Neutrophil (primary cell): ENCODE data around the gene CSF3R.

Source experiments
- H3K27ac ChIP-seq: fragments of 200-600 bp; sonication (generic); 2 replicates; pipeline ENCODE4 v1.5.1; 2016; ENCODE audit warnings: mild to moderate bottlenecking, moderate library complexity
- H3K27me3 ChIP-seq: fragments of 200-600 bp; sonication (generic); 2 replicates; pipeline ENCODE4 v1.6.0; 2016; ENCODE audit warnings: mild to moderate bottlenecking
- H3K36me3 ChIP-seq: fragments of 200-600 bp; sonication (generic); 2 replicates; pipeline ENCODE4 v1.5.1; 2017
- H3K4me1 ChIP-seq, 2 experiments: fragments of 200-600 bp in 1 of 2; sonication (generic) in 1 of 2; 1 replicate in 1 of 2; 2 replicates in 1 of 2; pipeline versions ENCODE4 v1.5.1 to v1.6.1; 2013 to 2016; ENCODE audit warnings: low read depth in 1 of 2, low read length in 1 of 2, mild to moderate bottlenecking in 1 of 2, moderate library complexity in 1 of 2; ENCODE audit not compliant: control insufficient read depth in 1 of 2, insufficient read depth in 1 of 2
- H3K4me3 ChIP-seq, 2 experiments: fragments of 200-600 bp in 1 of 2; sonication (generic) in 1 of 2; 1 replicate in 1 of 2; 2 replicates in 1 of 2; pipeline ENCODE4 v1.5.1; 2013 to 2016; ENCODE audit warnings: low read depth in 1 of 2, low read length in 1 of 2, mild to moderate bottlenecking in 1 of 2, moderate library complexity in 1 of 2
- H3K9me3 ChIP-seq: fragments of 200-600 bp; sonication (generic); 2 replicates; pipeline ENCODE4 v1.5.1; 2016
- CTCF ChIP-seq: fragments of 200-600 bp; sonication (generic); IDR thresholded peaks from 2 replicates; pipeline ENCODE4 v1.5.1; 2016; ENCODE audit warnings: antibody characterized with exemption

The CSF3R gene

GRCh38 chr1:36464605-36465393 is 17.9 kb downstream of the CSF3R start:
- TF ChIP-seq CTCF, result no peak
- peak overlapping the region; percentile 75 to 81 for H3K4me3 ChIP-seq

GRCh38 chr1:36463803-36464604 is 18.7 kb downstream of the CSF3R start, which contains the start of gene MRPS15:
MRPS15 (minus strand) TSS chr1:36464384; CDS start chr1:36464275, 109 bp downstream.
- Histone ChIP-seq H3K4me3 (peak within 1 kb of the TSS; percentile 75 to 81), H3K9me3 (peaks cover 3% of the 10 kb centered on the region), H3K27ac (peak within 1 kb of the TSS; percentile 82), H3K4me1 (peaks cover 55% of the 10 kb centered on the region in 2 experiments), H3K36me3 (peaks cover 44% of the 10 kb centered on the region), H3K27me3 (no peaks in the 10 kb centered on the region)
- peak; percentile 41 for TF ChIP-seq CTCF

More at GRCh38 chr1:36464605-36465393, 17.9 kb downstream of the CSF3R start:
- peaks cover 52% of the 10 kb centered on the region for H3K36me3 ChIP-seq
- H3K9me3 ChIP-seq, result peaks cover 4% of the 10 kb centered on the region
- peak overlapping the region; percentile 82 for H3K27ac ChIP-seq
- H3K27me3 ChIP-seq, result no peaks in the 10 kb centered on the region
- peaks cover 47% of the 10 kb centered on the region in 2 experiments for H3K4me1 ChIP-seq

DNA sequence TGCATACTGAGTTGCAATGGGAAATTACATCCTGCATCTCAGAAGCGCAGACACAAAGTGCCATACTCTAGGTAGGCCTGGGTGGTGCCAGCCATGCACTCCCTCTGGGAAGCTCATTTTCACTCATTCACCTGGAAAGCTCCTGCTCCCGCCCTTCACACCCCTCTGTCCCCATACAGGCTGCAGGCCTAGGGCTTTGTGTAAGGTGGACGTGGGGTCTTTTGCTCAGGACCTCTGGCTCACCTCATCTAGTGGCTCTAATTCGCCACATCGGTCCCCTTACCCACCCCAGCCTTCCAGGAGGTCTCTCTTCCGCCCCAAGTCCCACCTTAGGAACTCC is 19.3 kb downstream of the CSF3R start:
- peaks cover 60 to 61% of the 10 kb centered on the region in 2 experiments for H3K4me1 ChIP-seq
- H3K9me3 ChIP-seq, result no peaks in the 10 kb centered on the region
- H3K36me3 ChIP-seq, result peaks cover 39% of the 10 kb centered on the region
- peak overlapping the region; percentile 82 for H3K27ac ChIP-seq
- no peak for TF ChIP-seq CTCF
- no peaks in the 10 kb centered on the region for H3K27me3 ChIP-seq
- H3K4me3 ChIP-seq, result peak overlapping the region; percentile 75 to 81

DNA sequence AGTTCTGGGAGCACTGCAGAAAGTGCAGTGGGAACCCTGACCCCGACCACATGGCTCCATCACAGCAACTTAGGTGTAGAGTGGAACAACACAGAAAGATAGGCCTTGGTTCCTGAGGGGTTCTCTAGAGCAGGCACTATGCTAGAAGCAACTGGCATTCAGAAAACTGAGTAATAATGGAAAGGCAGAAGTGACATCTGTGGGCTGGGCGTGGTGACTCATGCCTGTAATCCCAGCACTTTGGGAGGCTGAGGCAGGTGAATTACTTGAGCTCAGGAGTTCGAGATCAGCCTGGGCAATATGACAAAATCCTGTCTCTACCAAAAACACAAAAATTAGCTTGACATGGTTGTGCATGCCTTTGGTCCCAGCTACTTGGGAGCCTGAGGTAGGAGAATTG is 23.8 kb downstream of the CSF3R start:
- Histone ChIP-seq H3K36me3 (peaks cover 4% of the 10 kb centered on the region), H3K4me3 (peak overlapping the region in 1 of 2 experiments; percentile 56), H3K4me1 (peaks cover 48% of the 10 kb centered on the region in 2 experiments), H3K9me3 (no peaks in the 10 kb centered on the region), H3K27me3 (no peaks in the 10 kb centered on the region), H3K27ac (peak overlapping the region; percentile 84)
- TF ChIP-seq CTCF, result no peak

GRCh38 chr1:36457691-36458090 is 25.0 kb downstream of the CSF3R start:
- H3K27ac ChIP-seq, result peak overlapping the region; percentile 84
- TF ChIP-seq CTCF, result no peak
- H3K36me3 ChIP-seq, result peaks cover 4% of the 10 kb centered on the region
- peaks cover 39% of the 10 kb centered on the region in 2 experiments for H3K4me1 ChIP-seq
- no peaks in the 10 kb centered on the region for H3K9me3 ChIP-seq
- H3K27me3 ChIP-seq, result no peaks in the 10 kb centered on the region
- peak overlapping the region; percentile 28 to 56 for H3K4me3 ChIP-seq
